ENCODE data around the gene PRDM5.

DNA sequence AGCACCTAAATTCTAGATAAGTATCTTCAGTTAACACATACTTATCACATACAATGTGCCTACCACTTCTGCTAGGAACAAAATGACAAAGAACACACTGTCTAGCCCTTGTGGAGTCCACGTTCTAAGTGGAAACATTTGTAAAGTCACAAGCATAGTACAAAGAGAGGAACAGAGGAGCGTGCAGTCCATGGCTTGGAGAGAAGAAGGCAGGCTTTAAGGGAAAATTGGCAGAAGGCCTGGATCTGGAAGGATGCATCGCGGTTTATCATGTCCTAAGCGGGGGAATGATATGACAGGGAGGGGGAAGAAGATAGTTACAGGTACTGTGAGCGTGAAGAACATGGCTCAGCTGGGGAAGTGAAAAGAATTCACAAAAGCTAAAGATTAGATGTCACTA lies 218.0 kb downstream of the PRDM5 start:
- no peak for TF ChIP-seq EZH2 (IDR thresholded peaks at IDR 0.05; ENCODE audit: low read length)
- no peak for TF ChIP-seq CTCF (optimal IDR thresholded peaks at IDR 0.05 in 1 of 3, IDR thresholded peaks at IDR 0.05 in 1 of 3, conservative IDR thresholded peaks at IDR 0.05 in 1 of 3; ENCODE audit: extremely low read depth in 1 of 3, insufficient read depth in 2 of 3, low read length in 3 of 3)

Measured in keratinocyte (primary cell).